HEK293 (cell line): ENCODE results near the gene TAF10.

Experiments used
- CTCF ChIA-PET: fragments of 350-600 bp; formaldehyde crosslinking; extraction: SDS; loops from one replicate; lab custom pipeline; 2021; ENCODE audit warnings: antibody characterized with exemption; lab: Yijun Ruan, JAX
- POLR2A ChIA-PET: fragments of 300-600 bp; formaldehyde crosslinking; extraction: SDS; loops from one replicate; lab custom pipeline; 2020; ENCODE audit warnings: antibody characterized with exemption, inconsistent platforms; lab: Yijun Ruan, JAX
- H3K27ac ChIP-seq: fragments of 200-500 bp; sonication (Bioruptor generic); 2 replicates; pipeline ENCODE4 v1.5.1; 2014; ENCODE audit warnings: low read depth, low read length, control low read depth, inconsistent platforms; ENCODE audit errors: extremely low read depth
- H3K36me3 ChIP-seq, 2 experiments: fragments of 200-500 bp in 1 of 2; sonication (Bioruptor generic) in 1 of 2; 1 replicate in 1 of 2; 2 replicates in 1 of 2; pipeline ENCODE4 v1.5.1; 2014 to 2017; ENCODE audit warnings: inconsistent platforms in 2 of 2, low read length in 2 of 2; ENCODE audit not compliant: control insufficient read depth in 2 of 2, insufficient read depth in 1 of 2
- H3K4me1 ChIP-seq: fragments of 200-500 bp; sonication (Bioruptor generic); 2 replicates; pipeline ENCODE4 v1.5.1; 2014; ENCODE audit warnings: mild to moderate bottlenecking, low read length, inconsistent platforms; ENCODE audit not compliant: control insufficient read depth, insufficient read depth
- H3K4me3 ChIP-seq: 2 replicates; pipeline ENCODE4 v1.5.1; 2011; ENCODE audit warnings: low read depth, mild to moderate bottlenecking, control low read depth, low read length, moderate library complexity
- H3K9me3 ChIP-seq: fragments of 200-500 bp; sonication (Bioruptor generic); 2 replicates; pipeline ENCODE4 v1.5.1; 2014; ENCODE audit warnings: low read depth, low read length, inconsistent platforms; ENCODE audit not compliant: control insufficient read depth, insufficient read depth
- BCL11A ChIP-seq: fragments of 450-650 bp; formaldehyde crosslinking; IDR thresholded peaks from 2 replicates; pipeline ENCODE4 v1.5.1; 2016; ENCODE audit warnings: low read depth, missing biosample characterization, missing genetic modification characterization
- FEZF1 ChIP-seq: fragments of 450-650 bp; formaldehyde crosslinking; IDR thresholded peaks from 2 replicates; pipeline ENCODE4 v1.5.1; 2016; ENCODE audit warnings: missing biosample characterization, missing genetic modification characterization
- MZF1 ChIP-seq: fragments of 450-650 bp; formaldehyde crosslinking; IDR thresholded peaks from 2 replicates; pipeline ENCODE4 v1.5.1; 2017; ENCODE audit warnings: missing biosample characterization, missing genetic modification characterization, borderline replicate concordance
- TRIM28 ChIP-seq: IDR thresholded peaks from 2 replicates; pipeline ENCODE4 v1.6.1; 2011; ENCODE audit warnings: low read length, control low read depth, borderline replicate concordance
- ZBTB21 ChIP-seq: fragments of 450-650 bp; formaldehyde crosslinking; IDR thresholded peaks from 2 replicates; pipeline ENCODE4 v1.5.1; 2017; ENCODE audit warnings: missing biosample characterization, missing genetic modification characterization
- ZNF18 ChIP-seq: fragments of 450-650 bp; formaldehyde crosslinking; IDR thresholded peaks from 2 replicates; pipeline ENCODE4 v1.5.1; 2016; ENCODE audit warnings: missing biosample characterization, missing genetic modification characterization
- ZNF214 ChIP-seq: fragments of 450-650 bp; formaldehyde crosslinking; IDR thresholded peaks from 2 replicates; pipeline ENCODE4 v1.5.1; 2017; ENCODE audit warnings: missing biosample characterization, mild to moderate bottlenecking, missing genetic modification characterization, borderline replicate concordance
- ZNF23 ChIP-seq: fragments of 450-650 bp; formaldehyde crosslinking; IDR thresholded peaks from 2 replicates; pipeline ENCODE4 v1.5.1; 2016; ENCODE audit warnings: missing biosample characterization, missing genetic modification characterization, borderline replicate concordance
- ZNF248 ChIP-seq: fragments of 450-650 bp; formaldehyde crosslinking; IDR thresholded peaks from 2 replicates; pipeline ENCODE4 v1.5.1; 2017; ENCODE audit warnings: missing biosample characterization, missing genetic modification characterization
- ZNF473 ChIP-seq: fragments of 450-650 bp; formaldehyde crosslinking; IDR thresholded peaks from 2 replicates; pipeline ENCODE4 v1.5.1; 2017; ENCODE audit warnings: missing biosample characterization, missing genetic modification characterization
- ZNF514 ChIP-seq: fragments of 450-650 bp; formaldehyde crosslinking; IDR thresholded peaks from 2 replicates; pipeline ENCODE4 v1.5.1; 2016; ENCODE audit warnings: missing biosample characterization, missing genetic modification characterization
- ZNF580 ChIP-seq: fragments of 450-650 bp; formaldehyde crosslinking; IDR thresholded peaks from 2 replicates; pipeline ENCODE4 v1.5.1; 2016; ENCODE audit warnings: missing biosample characterization, missing genetic modification characterization
- ZNF768 ChIP-seq: fragments of 450-650 bp; formaldehyde crosslinking; IDR thresholded peaks from 2 replicates; pipeline ENCODE4 v1.5.1; 2018; ENCODE audit warnings: missing biosample characterization, mild to moderate bottlenecking, missing genetic modification characterization
- ZNF792 ChIP-seq: fragments of 450-650 bp; formaldehyde crosslinking; IDR thresholded peaks from 2 replicates; pipeline ENCODE4 v1.5.1; 2016; ENCODE audit warnings: missing biosample characterization, missing genetic modification characterization
- ZNF837 ChIP-seq: fragments of 450-650 bp; formaldehyde crosslinking; IDR thresholded peaks from 2 replicates; pipeline ENCODE4 v1.5.1; 2016; ENCODE audit warnings: missing biosample characterization, missing genetic modification characterization
- TF ChIP-seq, protein P1 (sequence below): IDR thresholded peaks from 2 replicates; pipeline ENCODE4 v1.6.1; 2011; ENCODE audit warnings: mild to moderate bottlenecking, low read depth, low read length, borderline replicate concordance
- TF ChIP-seq, protein P2 (sequence below): fragments of 450-650 bp; formaldehyde crosslinking; IDR thresholded peaks from 2 replicates; pipeline ENCODE4 v1.5.1; 2016; ENCODE audit warnings: missing biosample characterization, missing genetic modification characterization

The TAF10 gene

GRCh38 chr11:6603287-6604080 lies 8.5 kb downstream of the TAF10 start, which contains the start of the genes ILK and RRP8 (continued):
- TF ChIP-seq, protein P1, sequence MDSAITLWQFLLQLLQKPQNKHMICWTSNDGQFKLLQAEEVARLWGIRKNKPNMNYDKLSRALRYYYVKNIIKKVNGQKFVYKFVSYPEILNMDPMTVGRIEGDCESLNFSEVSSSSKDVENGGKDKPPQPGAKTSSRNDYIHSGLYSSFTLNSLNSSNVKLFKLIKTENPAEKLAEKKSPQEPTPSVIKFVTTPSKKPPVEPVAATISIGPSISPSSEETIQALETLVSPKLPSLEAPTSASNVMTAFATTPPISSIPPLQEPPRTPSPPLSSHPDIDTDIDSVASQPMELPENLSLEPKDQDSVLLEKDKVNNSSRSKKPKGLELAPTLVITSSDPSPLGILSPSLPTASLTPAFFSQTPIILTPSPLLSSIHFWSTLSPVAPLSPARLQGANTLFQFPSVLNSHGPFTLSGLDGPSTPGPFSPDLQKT = no peak; the same call in 1 of the 2 replicates
- TF ChIP-seq BCL11A (tag by site-specific recombination) (no peak), FEZF1 (no peak), ZNF248 (tag by site-specific recombination) (no peak), ZNF18 (tag by site-specific recombination) (no peak)

DNA sequence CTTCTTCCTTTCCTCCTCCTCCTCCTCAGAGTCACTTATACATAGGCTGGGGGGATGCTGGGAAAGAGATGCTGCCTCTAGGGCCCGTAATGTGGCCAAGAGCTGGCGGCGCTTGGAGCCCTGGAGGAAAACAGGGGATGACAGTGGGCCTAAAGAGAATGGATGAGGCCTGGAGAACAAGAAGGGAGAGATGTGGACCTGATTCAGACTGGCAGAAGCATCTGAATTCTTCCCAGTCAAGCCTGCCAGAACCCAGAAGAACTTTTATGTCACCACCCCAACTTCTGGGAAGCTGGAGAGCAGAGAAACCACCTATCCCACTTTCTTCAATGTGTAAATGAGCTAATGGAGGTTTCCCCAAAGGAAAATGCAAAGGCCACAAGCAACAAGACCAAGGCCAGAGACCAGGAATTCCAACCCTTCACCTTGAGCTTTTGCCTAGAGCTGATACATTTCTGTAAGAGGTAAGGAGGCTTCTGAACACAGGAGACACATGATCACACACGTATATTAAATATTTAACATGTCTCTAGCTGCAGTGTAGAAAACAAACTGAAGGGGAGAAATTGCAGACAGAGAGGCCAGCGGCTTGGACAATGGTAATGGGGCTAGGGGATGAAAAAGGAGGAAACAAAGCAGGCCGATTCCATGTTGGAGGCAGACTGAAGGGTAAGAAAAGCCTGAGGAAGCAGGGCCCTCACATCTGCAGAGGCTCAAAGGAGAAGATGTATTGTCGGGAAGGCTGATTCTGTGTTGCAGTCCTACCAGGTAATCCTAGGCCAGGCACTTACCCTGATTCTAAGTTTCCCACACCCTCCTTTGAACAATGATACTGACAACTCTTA lies 9.7 kb downstream of the TAF10 start:
- POLR2A ChIA-PET = interaction anchor here (1.0 to 3.2 kb wide), 5 partner anchors 11 to 121 kb away, joined by 3 to 20 read pairs (median 5); partner anchors contain the start of genes ARFIP2, MRPL17, TAF10 and TIMM10B
- peaks cover 0 to 53% of the 10 kb centered on the region in 2 experiments; a peak in 1 of 3 replicates for H3K36me3 ChIP-seq
- CTCF ChIA-PET = interaction anchor here (0.6 to 2.4 kb wide), 6 partner anchors 36 to 224 kb away, joined by 3 to 7 read pairs (median 3); partner anchors contain the start of gene MRPL17
- H3K9me3 ChIP-seq = no peaks in the 10 kb centered on the region
- no peak overlapping the region for H3K27ac ChIP-seq
- TF ChIP-seq ZNF792 (tag by site-specific recombination) (no peak), ZNF23 (tag by site-specific recombination) (no peak), MZF1 (tag by site-specific recombination) (no peak), ZNF514 (no peak), ZNF473 (tag by site-specific recombination) (no peak), TRIM28 (no peak), ZNF214 (tag by site-specific recombination) (no peak), BCL11A (tag by site-specific recombination) (no peak), ZNF580 (tag by site-specific recombination) (no peak), ZBTB21 (tag by site-specific recombination) (no peak), ZNF768 (tag by site-specific recombination) (no peak), ZNF837 (no peak)
- TF ChIP-seq, protein P2, sequence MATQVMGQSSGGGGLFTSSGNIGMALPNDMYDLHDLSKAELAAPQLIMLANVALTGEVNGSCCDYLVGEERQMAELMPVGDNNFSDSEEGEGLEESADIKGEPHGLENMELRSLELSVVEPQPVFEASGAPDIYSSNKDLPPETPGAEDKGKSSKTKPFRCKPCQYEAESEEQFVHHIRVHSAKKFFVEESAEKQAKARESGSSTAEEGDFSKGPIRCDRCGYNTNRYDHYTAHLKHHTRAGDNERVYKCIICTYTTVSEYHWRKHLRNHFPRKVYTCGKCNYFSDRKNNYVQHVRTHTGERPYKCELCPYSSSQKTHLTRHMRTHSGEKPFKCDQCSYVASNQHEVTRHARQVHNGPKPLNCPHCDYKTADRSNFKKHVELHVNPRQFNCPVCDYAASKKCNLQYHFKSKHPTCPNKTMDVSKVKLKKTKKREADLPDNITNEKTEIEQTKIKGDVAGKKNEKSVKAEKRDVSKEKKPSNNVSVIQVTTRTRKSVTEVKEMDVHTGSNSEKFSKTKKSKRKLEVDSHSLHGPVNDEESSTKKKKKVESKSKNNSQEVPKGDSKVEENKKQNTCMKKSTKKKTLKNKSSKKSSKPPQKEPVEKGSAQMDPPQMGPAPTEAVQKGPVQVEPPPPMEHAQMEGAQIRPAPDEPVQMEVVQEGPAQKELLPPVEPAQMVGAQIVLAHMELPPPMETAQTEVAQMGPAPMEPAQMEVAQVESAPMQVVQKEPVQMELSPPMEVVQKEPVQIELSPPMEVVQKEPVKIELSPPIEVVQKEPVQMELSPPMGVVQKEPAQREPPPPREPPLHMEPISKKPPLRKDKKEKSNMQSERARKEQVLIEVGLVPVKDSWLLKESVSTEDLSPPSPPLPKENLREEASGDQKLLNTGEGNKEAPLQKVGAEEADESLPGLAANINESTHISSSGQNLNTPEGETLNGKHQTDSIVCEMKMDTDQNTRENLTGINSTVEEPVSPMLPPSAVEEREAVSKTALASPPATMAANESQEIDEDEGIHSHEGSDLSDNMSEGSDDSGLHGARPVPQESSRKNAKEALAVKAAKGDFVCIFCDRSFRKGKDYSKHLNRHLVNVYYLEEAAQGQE = no peak
- H3K4me1 ChIP-seq = no peaks in the 10 kb centered on the region
- peak overlapping the region; percentile 92 for H3K4me3 ChIP-seq
